GM12801 (cell line): ENCODE measurements around the gene C14orf132.

ENCODE experiments used
- CTCF ChIP-seq: IDR thresholded peaks from one replicate; pipeline ENCODE4 v1.5.1; 2011; ENCODE audit warnings: control low read depth; ENCODE audit not compliant: insufficient read length; ENCODE audit errors: extremely low read depth

Gene C14orf132

GRCh38 chr14:96122496-96122895 is 83.3 kb downstream of the C14orf132 start:
- no peak for TF ChIP-seq CTCF

- TF ChIP-seq CTCF = no peak
Observed at GRCh38 chr14:96125536-96125935, 86.4 kb downstream of the C14orf132 start.

GRCh38 chr14:96126339-96126782 is 87.2 kb downstream of the C14orf132 start:
- no peak for TF ChIP-seq CTCF

DNA sequence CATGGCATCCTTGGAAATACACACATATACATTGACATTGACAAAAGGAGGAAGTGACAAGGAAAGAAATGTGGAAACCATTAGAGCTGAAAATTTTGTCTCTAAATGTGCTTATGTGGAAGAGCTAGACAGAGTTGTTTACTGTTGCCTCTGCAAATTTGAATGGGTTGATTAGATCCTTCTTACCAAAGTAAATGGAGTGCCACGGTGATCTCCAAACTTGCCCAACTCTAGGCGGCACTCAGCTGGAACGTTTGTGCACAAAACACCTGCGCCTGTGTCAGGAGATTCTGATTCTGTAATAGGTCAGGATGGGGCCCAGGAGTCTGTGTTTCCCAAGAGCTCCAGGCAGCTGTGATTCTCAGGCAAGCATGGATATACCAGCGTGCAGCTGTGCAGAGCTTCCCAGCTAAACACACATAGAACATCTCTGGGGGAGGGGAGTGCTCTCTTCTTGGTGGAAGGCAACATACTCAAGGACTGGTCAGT is 87.7 kb downstream of the C14orf132 start:
- no peak for TF ChIP-seq CTCF

DNA sequence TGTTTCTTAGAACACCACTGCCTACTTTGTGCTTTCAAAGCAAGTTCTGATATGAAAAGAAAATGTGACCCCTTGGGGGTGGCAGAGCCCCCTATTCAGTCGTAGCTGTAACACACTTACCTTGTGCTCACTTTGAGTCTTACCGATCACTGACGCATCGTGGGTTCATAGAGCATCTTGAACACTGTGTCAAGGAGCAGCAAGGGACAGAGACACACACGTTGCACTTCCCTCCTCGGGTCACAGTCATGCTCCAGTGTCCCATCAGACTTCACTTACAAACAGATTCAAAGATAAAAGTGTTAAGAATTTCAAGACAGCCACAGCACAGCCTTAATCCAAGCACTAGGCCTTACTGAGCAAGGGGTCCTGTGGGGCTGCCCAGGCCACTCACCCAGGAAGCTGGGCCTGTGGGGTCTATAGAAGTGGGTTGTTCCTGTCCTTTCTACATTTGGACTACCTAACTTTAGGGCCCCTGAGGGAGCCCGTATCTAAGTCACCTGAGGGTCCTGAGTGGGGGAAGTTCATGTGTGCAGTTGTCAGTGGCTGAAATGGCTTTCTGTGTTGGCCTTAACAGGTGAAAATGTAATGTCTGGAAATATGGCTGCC is 90.1 kb downstream of the C14orf132 start:
- no peak for TF ChIP-seq CTCF

- TF ChIP-seq CTCF = no peak
Observed at GRCh38 chr14:96130391-96130790, 91.2 kb downstream of the C14orf132 start.

DNA sequence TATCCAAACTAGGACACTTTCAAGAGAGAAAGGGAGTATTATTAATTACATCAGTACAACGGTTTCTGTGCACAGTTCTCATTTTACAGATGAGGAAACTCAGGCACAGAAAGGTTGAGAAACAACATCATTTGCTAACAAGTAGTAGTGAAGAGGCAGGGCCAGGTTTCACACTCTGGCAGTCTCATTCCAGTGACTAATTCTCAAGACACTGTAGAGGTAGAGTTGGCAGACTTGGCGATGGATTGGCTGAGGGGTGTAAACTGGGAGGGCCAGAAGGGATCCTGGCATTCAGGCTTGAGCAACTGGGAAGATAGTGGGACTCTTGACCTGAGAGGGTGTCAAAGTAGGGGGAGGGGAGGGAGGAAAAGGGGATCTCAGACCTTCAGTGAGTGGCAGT is 91.7 kb downstream of the C14orf132 start:
- no peak for TF ChIP-seq CTCF

DNA sequence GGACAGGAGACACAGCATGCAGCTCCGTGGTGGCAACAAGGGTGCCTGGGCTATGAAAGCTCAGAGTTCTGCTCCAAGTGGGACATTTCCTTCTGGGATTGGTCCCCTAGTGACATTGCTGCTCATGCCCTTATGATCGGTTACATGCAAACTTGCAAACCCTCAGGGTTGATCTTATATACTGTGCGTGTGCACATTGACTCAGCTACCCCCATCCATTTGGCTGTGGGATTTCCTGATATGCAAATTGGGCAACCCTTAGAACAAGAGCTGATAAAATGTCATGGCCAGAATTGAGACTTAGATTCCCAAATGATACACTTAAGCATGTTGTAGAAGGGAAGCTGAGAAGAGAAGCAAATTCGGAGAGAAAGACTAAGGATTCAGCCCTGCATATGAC is 92.7 kb downstream of the C14orf132 start:
- TF ChIP-seq CTCF = no peak
